HG03108 (cell line): ENCODE measurements around the gene NAV2.
A peak's percentile ranks its signal among the peaks of the same experiment; 100 is the strongest.

Experiments
- ATAC-seq: cut with Tn5 transposase; IDR thresholded peaks from one replicate; pipeline ENCODE4 v1.9.1; 2021; ENCODE audit warnings: moderate library complexity; ENCODE audit not compliant: unreplicated experiment

Gene NAV2

GRCh38 chr11:20097319-20098221 is 384.9 kb downstream of the NAV2 start:
- no peak for ATAC-seq

- ATAC-seq = no peak
Measured at GRCh38 chr11:20099527-20099926, 386.9 kb downstream of the NAV2 start.

GRCh38 chr11:20102397-20102796 is 389.8 kb downstream of the NAV2 start:
- ATAC-seq = no peak

- ATAC-seq = no peak
Measured at GRCh38 chr11:20103281-20103680, 390.6 kb downstream of the NAV2 start.

- no peak for ATAC-seq
Measured at GRCh38 chr11:20105427-20105826, 392.8 kb downstream of the NAV2 start.

- ATAC-seq = no peak
Measured at GRCh38 chr11:20109731-20110445, 397.3 kb downstream of the NAV2 start.

GRCh38 chr11:20110908-20111669 is 398.5 kb downstream of the NAV2 start:
- ATAC-seq = peak; percentile 76

- no peak for ATAC-seq
Measured at GRCh38 chr11:20111871-20112270, 399.2 kb downstream of the NAV2 start.

- no peak for ATAC-seq
Measured at GRCh38 chr11:20112291-20113148, 399.9 kb downstream of the NAV2 start.

- no peak for ATAC-seq
Measured at GRCh38 chr11:20113149-20113438, 400.5 kb downstream of the NAV2 start.

GRCh38 chr11:20114588-20114987 is 402.0 kb downstream of the NAV2 start:
- no peak for ATAC-seq

GRCh38 chr11:20116825-20117224 is 404.2 kb downstream of the NAV2 start:
- no peak for ATAC-seq

- no peak for ATAC-seq
Measured at GRCh38 chr11:20117291-20117690, 404.7 kb downstream of the NAV2 start.

GRCh38 chr11:20118209-20118608 is 405.6 kb downstream of the NAV2 start:
- no peak for ATAC-seq

GRCh38 chr11:20119315-20119714 is 406.7 kb downstream of the NAV2 start:
- no peak for ATAC-seq

GRCh38 chr11:20120134-20120925 is 407.7 kb downstream of the NAV2 start:
- ATAC-seq = no peak

- ATAC-seq = no peak
Measured at GRCh38 chr11:20122131-20122530, 409.5 kb downstream of the NAV2 start.

- ATAC-seq = no peak
Measured at GRCh38 chr11:20125927-20126326, 413.3 kb downstream of the NAV2 start.

- no peak for ATAC-seq
Measured at GRCh38 chr11:20126724-20127123, 414.1 kb downstream of the NAV2 start.
